ENCODE measurements around the gene ROGDI. TPM values are rescaled to one million over a fixed set of nuclear protein-coding genes. Genes with fewer than 3 reads are reported as not detected.

Gene ROGDI
- total and polyA plus RNA-seq, 2 of the 13 experiments (the other 11 are each of a cell fraction or from before 2014, with no cell fraction given), result 19.2 to 42.1 TPM

DNA sequence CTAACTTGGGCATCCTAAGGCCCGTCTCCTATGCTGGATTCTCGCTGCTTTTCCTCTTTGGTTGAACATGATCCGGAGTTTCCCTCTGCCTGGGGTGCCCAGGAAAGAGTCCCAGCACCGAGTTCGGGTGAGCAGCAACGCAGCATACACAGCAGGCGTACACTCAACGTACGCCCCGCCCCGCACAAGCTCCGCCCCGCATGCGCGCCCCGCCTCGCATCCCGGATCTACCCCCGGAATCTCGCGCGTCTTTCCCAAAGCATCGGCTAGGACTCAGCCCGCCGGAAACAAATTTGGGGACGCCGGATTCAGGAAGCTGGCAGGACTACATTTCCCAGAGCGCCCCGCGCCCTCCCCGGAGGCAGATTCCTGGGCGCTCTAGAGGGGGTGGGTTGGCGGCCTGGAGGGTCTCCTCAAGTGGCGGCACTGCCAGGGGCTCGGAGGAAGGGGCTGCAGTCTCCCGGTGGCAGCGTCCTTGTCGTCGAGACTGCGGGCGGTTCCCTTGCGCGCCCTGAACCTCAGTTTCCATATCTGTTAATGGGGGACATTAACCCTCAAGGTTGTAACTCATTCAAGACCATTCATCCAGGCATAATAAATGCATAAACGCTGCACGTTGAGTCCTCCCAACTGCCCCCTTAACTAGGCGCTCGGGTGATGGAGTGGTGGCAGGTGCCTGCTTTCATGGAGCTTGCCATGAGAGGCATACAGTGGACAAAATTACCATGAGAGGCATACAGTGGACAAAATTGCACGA is 33.7 kb downstream of the ROGDI start (continued):
- TF ChIP-seq, protein P1, sequence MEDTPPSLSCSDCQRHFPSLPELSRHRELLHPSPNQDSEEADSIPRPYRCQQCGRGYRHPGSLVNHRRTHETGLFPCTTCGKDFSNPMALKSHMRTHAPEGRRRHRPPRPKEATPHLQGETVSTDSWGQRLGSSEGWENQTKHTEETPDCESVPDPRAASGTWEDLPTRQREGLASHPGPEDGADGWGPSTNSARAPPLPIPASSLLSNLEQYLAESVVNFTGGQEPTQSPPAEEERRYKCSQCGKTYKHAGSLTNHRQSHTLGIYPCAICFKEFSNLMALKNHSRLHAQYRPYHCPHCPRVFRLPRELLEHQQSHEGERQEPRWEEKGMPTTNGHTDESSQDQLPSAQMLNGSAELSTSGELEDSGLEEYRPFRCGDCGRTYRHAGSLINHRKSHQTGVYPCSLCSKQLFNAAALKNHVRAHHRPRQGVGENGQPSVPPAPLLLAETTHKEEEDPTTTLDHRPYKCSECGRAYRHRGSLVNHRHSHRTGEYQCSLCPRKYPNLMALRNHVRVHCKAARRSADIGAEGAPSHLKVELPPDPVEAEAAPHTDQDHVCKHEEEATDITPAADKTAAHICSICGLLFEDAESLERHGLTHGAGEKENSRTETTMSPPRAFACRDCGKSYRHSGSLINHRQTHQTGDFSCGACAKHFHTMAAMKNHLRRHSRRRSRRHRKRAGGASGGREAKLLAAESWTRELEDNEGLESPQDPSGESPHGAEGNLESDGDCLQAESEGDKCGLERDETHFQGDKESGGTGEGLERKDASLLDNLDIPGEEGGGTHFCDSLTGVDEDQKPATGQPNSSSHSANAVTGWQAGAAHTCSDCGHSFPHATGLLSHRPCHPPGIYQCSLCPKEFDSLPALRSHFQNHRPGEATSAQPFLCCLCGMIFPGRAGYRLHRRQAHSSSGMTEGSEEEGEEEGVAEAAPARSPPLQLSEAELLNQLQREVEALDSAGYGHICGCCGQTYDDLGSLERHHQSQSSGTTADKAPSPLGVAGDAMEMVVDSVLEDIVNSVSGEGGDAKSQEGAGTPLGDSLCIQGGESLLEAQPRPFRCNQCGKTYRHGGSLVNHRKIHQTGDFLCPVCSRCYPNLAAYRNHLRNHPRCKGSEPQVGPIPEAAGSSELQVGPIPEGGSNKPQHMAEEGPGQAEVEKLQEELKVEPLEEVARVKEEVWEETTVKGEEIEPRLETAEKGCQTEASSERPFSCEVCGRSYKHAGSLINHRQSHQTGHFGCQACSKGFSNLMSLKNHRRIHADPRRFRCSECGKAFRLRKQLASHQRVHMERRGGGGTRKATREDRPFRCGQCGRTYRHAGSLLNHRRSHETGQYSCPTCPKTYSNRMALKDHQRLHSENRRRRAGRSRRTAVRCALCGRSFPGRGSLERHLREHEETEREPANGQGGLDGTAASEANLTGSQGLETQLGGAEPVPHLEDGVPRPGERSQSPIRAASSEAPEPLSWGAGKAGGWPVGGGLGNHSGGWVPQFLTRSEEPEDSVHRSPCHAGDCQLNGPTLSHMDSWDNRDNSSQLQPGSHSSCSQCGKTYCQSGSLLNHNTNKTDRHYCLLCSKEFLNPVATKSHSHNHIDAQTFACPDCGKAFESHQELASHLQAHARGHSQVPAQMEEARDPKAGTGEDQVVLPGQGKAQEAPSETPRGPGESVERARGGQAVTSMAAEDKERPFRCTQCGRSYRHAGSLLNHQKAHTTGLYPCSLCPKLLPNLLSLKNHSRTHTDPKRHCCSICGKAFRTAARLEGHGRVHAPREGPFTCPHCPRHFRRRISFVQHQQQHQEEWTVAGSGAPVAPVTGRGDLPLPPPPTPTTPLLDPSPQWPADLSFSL (CRISPR knock-in tag; IDR thresholded peaks at IDR 0.05), result no peak
- TF ChIP-seq ZNF407 (CRISPR knock-in tag; IDR thresholded peaks at IDR 0.05; ENCODE audit: not compliant biosample characterization), result peak; percentile 2
- TF ChIP-seq ZNF274 (CRISPR knock-in tag; IDR thresholded peaks at IDR 0.05), result no peak
- peak; percentile 68 for TF ChIP-seq KMT2B (CRISPR knock-in tag; IDR thresholded peaks at IDR 0.05)
- TF ChIP-seq ZNF747 (CRISPR knock-in tag; IDR thresholded peaks at IDR 0.05; ENCODE audit: borderline replicate concordance), result no peak
- TF ChIP-seq YY1 (IDR thresholded peaks at IDR 0.05; ENCODE audit: insufficient read depth, insufficient replicate concordance, low read depth, low read length), result peak; percentile 56
- TF ChIP-seq DMAP1 (CRISPR knock-in tag; IDR thresholded peaks at IDR 0.05), result 0 out of 2 replicates have a peak, but pooled peaks have one; percentile 15
- 0 out of 2 replicates have a peak, but pooled peaks have one; percentile 7 for TF ChIP-seq ZNF607 (CRISPR knock-in tag; IDR thresholded peaks at IDR 0.05; ENCODE audit: borderline replicate concordance)
- TF ChIP-seq PCBP2 (optimal IDR thresholded peaks at IDR 0.05; ENCODE audit: low read depth, low read length, poor library complexity, severe bottlenecking), result no peak
- TF ChIP-seq ZFP90 (CRISPR knock-in tag; IDR thresholded peaks at IDR 0.05; ENCODE audit: borderline replicate concordance), result 0 out of 2 replicates have a peak, but pooled peaks have one; percentile 66
- peak; percentile 62; the same call in 1 of the 2 replicates for TF ChIP-seq MED13 (CRISPR knock-in tag; IDR thresholded peaks at IDR 0.05)
- peak; percentile 32; the same call in 1 of the 2 replicates for TF ChIP-seq GATA4 (IDR thresholded peaks at IDR 0.05; ENCODE audit: borderline replicate concordance, low read depth)
- no peak for TF ChIP-seq ZNF546 (CRISPR knock-in tag; conservative IDR thresholded peaks at IDR 0.05)
- peak; percentile 97 for TF ChIP-seq ZNF761 (CRISPR knock-in tag; conservative IDR thresholded peaks at IDR 0.05)
